K562 (cell line): ENCODE results near the gene PHPT1. TPM values are rescaled to one million over a fixed set of nuclear protein-coding genes. Genes with fewer than 3 reads are reported as not detected.

ENCODE experiments used
- LCOR ChIP-seq: sonication (generic); formaldehyde crosslinking; IDR thresholded peaks from 2 replicates; pipeline ENCODE4 v1.8.0; 2022; ENCODE audit warnings: mild to moderate bottlenecking, missing genetic modification reagents
- RBM17 ChIP-seq: fragments of 200-400 bp; formaldehyde crosslinking; IDR thresholded peaks from 2 replicates; pipeline ENCODE4 v1.6.1; 2017; ENCODE audit warnings: low read depth, mild to moderate bottlenecking, low read length, borderline replicate concordance
- ZBTB1 ChIP-seq: sonication (generic); formaldehyde crosslinking; IDR thresholded peaks from 2 replicates; pipeline ENCODE4 v1.8.1; 2023; ENCODE audit warnings: missing genetic modification reagents, low read depth, mild to moderate bottlenecking, borderline replicate concordance
- ZSCAN32 ChIP-seq: fragments of 450-650 bp; formaldehyde crosslinking; IDR thresholded peaks from 2 replicates; pipeline ENCODE4 v1.4.0; 2020; ENCODE audit warnings: mild to moderate bottlenecking, moderate library complexity
- polyA plus RNA-seq, 8 experiments: library from polyadenylated mRNA; depleted of rRNA in 4 of 8; stranded (reverse) in 5 of 8; unstranded in 3 of 8; fragments of >200 nt; fragmentation: Nextera tagmentation in 2 of 8; fragmentation: Illumina TruSeq in 1 of 8; extraction: Ambion mirVana in 2 of 8; extraction: Trizol in 1 of 8; gene quantifications; 2 replicates each; pipeline versions ENCODE4 v1.2.1 to v1.2.3, GENCODE V29; 2011 to 2014; ENCODE audit warnings: inconsistent platforms in 1 of 8, missing spikeins in 1 of 8
- total RNA-seq, 7 experiments: library from RNA; depleted of rRNA in 6 of 7; stranded (reverse); fragments of >200 nt in 6 of 7; fragmentation: Illumina TruSeq in 2 of 7; extraction: Trizol in 2 of 7; gene quantifications; 2 replicates each; pipeline versions ENCODE4 v1.2.1 to v1.2.3, GENCODE V29; 2011 to 2021; ENCODE audit warnings: low replicate concordance in 1 of 7
- TF ChIP-seq, protein P1 (sequence below), 2 experiments: fragments of 150-350 bp in 1 of 2; IDR thresholded peaks; 2 replicates each; pipeline ENCODE4 v1.6.1; 2012 to 2016; ENCODE audit warnings: low read depth in 2 of 2, low read length in 2 of 2, mild to moderate bottlenecking in 1 of 2, moderate library complexity in 1 of 2
- TF ChIP-seq, protein P2 (sequence below): fragments of 200-600 bp; sonication (generic); IDR thresholded peaks from one replicate; pipeline ENCODE4 v1.6.1; 2012; ENCODE audit warnings: mild to moderate bottlenecking, low read depth, low read length, inconsistent platforms
- TF ChIP-seq, protein P3 (sequence below): fragments of 450-650 bp; conservative IDR thresholded peaks from 2 replicates; pipeline ENCODE4 v1.6.1; 2016; ENCODE audit warnings: missing genetic modification characterization, low read depth, mild to moderate bottlenecking, control low read depth, missing compliant biosample characterization
- TF ChIP-seq, protein P4 (sequence below): IDR thresholded peaks from 2 replicates; pipeline ENCODE4 v1.6.1; 2016; ENCODE audit warnings: missing genetic modification characterization, missing compliant biosample characterization

PHPT1 gene
- total and polyA plus RNA-seq, 9 of the 15 experiments (the other 6 are each of a cell fraction or from before 2014, with no cell fraction given) = 20.9 to 166 (median 129) TPM

DNA sequence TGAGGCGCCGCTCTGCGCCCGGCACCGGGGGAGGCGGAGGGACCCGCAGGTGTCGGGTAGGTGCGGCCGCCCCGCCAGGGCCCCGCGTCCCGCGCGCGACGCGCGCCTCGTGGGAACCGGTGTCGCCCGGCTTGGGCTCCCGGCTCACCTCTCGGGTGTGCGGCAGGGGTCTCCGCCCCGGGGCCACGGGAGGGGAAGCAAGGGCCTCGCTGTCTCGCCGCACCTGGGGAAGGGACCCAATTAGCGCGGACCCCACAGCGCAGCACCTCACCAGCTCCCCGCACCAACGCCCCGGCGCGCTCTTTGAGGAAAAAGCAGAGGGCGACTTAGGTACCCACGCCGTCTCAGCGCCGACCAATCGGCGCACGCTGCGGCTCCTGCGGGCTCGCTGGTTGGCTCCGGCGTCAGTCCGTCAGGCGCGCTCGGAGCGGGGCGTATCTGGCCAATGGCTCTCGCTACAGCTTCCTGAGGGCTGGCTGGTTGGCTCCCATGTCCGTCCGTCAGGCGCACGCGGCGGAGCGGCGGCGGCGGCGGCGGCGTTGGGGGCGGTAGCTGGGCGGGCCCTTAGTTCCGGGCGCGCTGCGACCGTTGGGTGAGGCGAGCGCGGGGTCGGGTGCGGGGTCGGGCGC lies 36.9 kb downstream of the PHPT1 start, which contains the start of gene TRAF2 (continued):
- TF ChIP-seq, protein P1, sequence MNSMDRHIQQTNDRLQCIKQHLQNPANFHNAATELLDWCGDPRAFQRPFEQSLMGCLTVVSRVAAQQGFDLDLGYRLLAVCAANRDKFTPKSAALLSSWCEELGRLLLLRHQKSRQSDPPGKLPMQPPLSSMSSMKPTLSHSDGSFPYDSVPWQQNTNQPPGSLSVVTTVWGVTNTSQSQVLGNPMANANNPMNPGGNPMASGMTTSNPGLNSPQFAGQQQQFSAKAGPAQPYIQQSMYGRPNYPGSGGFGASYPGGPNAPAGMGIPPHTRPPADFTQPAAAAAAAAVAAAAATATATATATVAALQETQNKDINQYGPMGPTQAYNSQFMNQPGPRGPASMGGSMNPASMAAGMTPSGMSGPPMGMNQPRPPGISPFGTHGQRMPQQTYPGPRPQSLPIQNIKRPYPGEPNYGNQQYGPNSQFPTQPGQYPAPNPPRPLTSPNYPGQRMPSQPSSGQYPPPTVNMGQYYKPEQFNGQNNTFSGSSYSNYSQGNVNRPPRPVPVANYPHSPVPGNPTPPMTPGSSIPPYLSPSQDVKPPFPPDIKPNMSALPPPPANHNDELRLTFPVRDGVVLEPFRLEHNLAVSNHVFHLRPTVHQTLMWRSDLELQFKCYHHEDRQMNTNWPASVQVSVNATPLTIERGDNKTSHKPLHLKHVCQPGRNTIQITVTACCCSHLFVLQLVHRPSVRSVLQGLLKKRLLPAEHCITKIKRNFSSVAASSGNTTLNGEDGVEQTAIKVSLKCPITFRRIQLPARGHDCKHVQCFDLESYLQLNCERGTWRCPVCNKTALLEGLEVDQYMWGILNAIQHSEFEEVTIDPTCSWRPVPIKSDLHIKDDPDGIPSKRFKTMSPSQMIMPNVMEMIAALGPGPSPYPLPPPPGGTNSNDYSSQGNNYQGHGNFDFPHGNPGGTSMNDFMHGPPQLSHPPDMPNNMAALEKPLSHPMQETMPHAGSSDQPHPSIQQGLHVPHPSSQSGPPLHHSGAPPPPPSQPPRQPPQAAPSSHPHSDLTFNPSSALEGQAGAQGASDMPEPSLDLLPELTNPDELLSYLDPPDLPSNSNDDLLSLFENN (IDR thresholded peaks at IDR 0.05; ENCODE audit: low read depth in 2 of 2, low read length in 2 of 2) = no peak
- TF ChIP-seq ZBTB1 (CRISPR knock-in tag) (no peak), LCOR (CRISPR knock-in tag) (no peak), ZSCAN32 (CRISPR knock-in tag) (no peak), RBM17 (no peak)
- TF ChIP-seq, protein P2, sequence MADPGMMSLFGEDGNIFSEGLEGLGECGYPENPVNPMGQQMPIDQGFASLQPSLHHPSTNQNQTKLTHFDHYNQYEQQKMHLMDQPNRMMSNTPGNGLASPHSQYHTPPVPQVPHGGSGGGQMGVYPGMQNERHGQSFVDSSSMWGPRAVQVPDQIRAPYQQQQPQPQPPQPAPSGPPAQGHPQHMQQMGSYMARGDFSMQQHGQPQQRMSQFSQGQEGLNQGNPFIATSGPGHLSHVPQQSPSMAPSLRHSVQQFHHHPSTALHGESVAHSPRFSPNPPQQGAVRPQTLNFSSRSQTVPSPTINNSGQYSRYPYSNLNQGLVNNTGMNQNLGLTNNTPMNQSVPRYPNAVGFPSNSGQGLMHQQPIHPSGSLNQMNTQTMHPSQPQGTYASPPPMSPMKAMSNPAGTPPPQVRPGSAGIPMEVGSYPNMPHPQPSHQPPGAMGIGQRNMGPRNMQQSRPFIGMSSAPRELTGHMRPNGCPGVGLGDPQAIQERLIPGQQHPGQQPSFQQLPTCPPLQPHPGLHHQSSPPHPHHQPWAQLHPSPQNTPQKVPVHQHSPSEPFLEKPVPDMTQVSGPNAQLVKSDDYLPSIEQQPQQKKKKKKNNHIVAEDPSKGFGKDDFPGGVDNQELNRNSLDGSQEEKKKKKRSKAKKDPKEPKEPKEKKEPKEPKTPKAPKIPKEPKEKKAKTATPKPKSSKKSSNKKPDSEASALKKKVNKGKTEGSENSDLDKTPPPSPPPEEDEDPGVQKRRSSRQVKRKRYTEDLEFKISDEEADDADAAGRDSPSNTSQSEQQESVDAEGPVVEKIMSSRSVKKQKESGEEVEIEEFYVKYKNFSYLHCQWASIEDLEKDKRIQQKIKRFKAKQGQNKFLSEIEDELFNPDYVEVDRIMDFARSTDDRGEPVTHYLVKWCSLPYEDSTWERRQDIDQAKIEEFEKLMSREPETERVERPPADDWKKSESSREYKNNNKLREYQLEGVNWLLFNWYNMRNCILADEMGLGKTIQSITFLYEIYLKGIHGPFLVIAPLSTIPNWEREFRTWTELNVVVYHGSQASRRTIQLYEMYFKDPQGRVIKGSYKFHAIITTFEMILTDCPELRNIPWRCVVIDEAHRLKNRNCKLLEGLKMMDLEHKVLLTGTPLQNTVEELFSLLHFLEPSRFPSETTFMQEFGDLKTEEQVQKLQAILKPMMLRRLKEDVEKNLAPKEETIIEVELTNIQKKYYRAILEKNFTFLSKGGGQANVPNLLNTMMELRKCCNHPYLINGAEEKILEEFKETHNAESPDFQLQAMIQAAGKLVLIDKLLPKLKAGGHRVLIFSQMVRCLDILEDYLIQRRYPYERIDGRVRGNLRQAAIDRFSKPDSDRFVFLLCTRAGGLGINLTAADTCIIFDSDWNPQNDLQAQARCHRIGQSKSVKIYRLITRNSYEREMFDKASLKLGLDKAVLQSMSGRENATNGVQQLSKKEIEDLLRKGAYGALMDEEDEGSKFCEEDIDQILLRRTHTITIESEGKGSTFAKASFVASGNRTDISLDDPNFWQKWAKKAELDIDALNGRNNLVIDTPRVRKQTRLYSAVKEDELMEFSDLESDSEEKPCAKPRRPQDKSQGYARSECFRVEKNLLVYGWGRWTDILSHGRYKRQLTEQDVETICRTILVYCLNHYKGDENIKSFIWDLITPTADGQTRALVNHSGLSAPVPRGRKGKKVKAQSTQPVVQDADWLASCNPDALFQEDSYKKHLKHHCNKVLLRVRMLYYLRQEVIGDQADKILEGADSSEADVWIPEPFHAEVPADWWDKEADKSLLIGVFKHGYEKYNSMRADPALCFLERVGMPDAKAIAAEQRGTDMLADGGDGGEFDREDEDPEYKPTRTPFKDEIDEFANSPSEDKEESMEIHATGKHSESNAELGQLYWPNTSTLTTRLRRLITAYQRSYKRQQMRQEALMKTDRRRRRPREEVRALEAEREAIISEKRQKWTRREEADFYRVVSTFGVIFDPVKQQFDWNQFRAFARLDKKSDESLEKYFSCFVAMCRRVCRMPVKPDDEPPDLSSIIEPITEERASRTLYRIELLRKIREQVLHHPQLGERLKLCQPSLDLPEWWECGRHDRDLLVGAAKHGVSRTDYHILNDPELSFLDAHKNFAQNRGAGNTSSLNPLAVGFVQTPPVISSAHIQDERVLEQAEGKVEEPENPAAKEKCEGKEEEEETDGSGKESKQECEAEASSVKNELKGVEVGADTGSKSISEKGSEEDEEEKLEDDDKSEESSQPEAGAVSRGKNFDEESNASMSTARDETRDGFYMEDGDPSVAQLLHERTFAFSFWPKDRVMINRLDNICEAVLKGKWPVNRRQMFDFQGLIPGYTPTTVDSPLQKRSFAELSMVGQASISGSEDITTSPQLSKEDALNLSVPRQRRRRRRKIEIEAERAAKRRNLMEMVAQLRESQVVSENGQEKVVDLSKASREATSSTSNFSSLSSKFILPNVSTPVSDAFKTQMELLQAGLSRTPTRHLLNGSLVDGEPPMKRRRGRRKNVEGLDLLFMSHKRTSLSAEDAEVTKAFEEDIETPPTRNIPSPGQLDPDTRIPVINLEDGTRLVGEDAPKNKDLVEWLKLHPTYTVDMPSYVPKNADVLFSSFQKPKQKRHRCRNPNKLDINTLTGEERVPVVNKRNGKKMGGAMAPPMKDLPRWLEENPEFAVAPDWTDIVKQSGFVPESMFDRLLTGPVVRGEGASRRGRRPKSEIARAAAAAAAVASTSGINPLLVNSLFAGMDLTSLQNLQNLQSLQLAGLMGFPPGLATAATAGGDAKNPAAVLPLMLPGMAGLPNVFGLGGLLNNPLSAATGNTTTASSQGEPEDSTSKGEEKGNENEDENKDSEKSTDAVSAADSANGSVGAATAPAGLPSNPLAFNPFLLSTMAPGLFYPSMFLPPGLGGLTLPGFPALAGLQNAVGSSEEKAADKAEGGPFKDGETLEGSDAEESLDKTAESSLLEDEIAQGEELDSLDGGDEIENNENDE = no peak
- TF ChIP-seq, protein P3, sequence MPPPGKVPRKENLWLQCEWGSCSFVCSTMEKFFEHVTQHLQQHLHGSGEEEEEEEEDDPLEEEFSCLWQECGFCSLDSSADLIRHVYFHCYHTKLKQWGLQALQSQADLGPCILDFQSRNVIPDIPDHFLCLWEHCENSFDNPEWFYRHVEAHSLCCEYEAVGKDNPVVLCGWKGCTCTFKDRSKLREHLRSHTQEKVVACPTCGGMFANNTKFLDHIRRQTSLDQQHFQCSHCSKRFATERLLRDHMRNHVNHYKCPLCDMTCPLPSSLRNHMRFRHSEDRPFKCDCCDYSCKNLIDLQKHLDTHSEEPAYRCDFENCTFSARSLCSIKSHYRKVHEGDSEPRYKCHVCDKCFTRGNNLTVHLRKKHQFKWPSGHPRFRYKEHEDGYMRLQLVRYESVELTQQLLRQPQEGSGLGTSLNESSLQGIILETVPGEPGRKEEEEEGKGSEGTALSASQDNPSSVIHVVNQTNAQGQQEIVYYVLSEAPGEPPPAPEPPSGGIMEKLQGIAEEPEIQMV (tag) = no peak
- TF ChIP-seq, protein P4, sequence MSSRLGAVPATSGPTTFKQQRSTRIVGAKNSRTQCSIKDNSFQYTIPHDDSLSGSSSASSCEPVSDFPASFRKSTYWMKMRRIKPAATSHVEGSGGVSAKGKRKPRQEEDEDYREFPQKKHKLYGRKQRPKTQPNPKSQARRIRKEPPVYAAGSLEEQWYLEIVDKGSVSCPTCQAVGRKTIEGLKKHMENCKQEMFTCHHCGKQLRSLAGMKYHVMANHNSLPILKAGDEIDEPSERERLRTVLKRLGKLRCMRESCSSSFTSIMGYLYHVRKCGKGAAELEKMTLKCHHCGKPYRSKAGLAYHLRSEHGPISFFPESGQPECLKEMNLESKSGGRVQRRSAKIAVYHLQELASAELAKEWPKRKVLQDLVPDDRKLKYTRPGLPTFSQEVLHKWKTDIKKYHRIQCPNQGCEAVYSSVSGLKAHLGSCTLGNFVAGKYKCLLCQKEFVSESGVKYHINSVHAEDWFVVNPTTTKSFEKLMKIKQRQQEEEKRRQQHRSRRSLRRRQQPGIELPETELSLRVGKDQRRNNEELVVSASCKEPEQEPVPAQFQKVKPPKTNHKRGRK (tag) = no peak
